Right lobe of liver (tissue), 6 donors: ENCODE measurements around the gene TYRO3. TPM values are rescaled to one million over a fixed set of nuclear protein-coding genes. Genes with fewer than 3 reads are reported as not detected.

Experiments
- ATAC-seq, 4 donors: fragments of 200-7000 bp; cut with Tn5 transposase; one replicate each; pipeline ENCODE4 v1.9.1; 2020; ENCODE audit warnings: mild to moderate bottlenecking in 4 of 4, moderate library complexity in 4 of 4
- DNase-seq, 3 donors: peaks; one replicate each; pipeline ENCODE4 v3.0.0-alpha.2; 2020
- H3K27ac ChIP-seq, 3 donors: fragments of 200-600 bp; one replicate each; pipeline ENCODE4 v1.8.0; 2022
- H3K27me3 ChIP-seq, 2 donors: fragments of 200-600 bp; one replicate each; pipeline ENCODE4 v1.8.0; 2022
- H3K36me3 ChIP-seq, 4 donors: fragments of 200-600 bp; sonication (generic) in 1 of 4; one replicate each; pipeline versions ENCODE4 v1.5.1 to v1.8.0; 2017 to 2022; ENCODE audit warnings: control low read depth in 1 of 4
- H3K4me1 ChIP-seq, 4 donors: fragments of 200-600 bp; sonication (generic) in 1 of 4; one replicate each; pipeline versions ENCODE4 v1.5.1 to v1.8.0; 2017 to 2022; ENCODE audit warnings: control low read depth in 1 of 4
- H3K4me3 ChIP-seq, 3 donors: fragments of 200-600 bp; one replicate each; pipeline ENCODE4 v1.8.0; 2022
- H3K9me3 ChIP-seq, 4 donors: fragments of 200-600 bp; sonication (generic) in 1 of 4; one replicate each; pipeline versions ENCODE4 v1.5.1 to v1.8.0; 2017 to 2022; ENCODE audit warnings: control low read depth in 1 of 4
- POLR2A ChIP-seq: fragments of 450-650 bp; IDR thresholded peaks from one replicate; pipeline ENCODE4 v1.6.1; 2017; ENCODE audit warnings: antibody characterized with exemption, mild to moderate bottlenecking
- WGBS: methylation state at CpG from one replicate; pipeline ENCODE4 v1.1.6; 2018; ENCODE audit warnings: low coverage, low lambda C conversion rate; ENCODE audit not compliant: insufficient coverage; ENCODE audit errors: missing lambda C conversion rate; 5-methylcytosine and 5-hydroxymethylcytosine counted together
- intact Hi-C, 2 donors: fragments of 100-400 bp; cut with DNase I; formaldehyde crosslinking; loops; one replicate each; pipeline versions ENCODE4 v1.11.2 to v1.14.1; 2022
- total RNA-seq, 6 experiments: library from RNA; depleted of rRNA in 2 of 6; stranded (reverse); fragments of >200 nt in 2 of 6; fragmentation: NEBNext Ultra II Directional in 3 of 6; extraction: Animal tissue kit (Norgen Biotek cat#: 25700) in 3 of 6; gene quantifications; one replicate each; pipeline versions ENCODE4 v1.1.0 to v1.2.4, GENCODE V29; 2016 to 2023
- TF ChIP-seq, protein P1 (sequence below), 4 donors: fragments of 200-600 bp in 3 of 4; fragments of 450-650 bp in 1 of 4; IDR thresholded peaks; one replicate each; pipeline versions ENCODE4 v1.5.1 to v1.8.0; 2016 to 2022; ENCODE audit warnings: antibody characterized with exemption in 4 of 4, mild to moderate bottlenecking in 2 of 4
- donor health status: DM: no; HTN: yes; CAD: no.
- donor health status: DM: no; HTN: no; CAD: no.
- donor health status: DM: no; HTN: no; CAD: no.
- donor health status: DM: no; HTN: yes; CAD: no.
- donor health status: DM: no; HTN: yes; CAD: no.

Gene TYRO3
- total RNA-seq, 6 experiments from 2014 or later, result 1.1 to 2.9 (median 1.8) TPM

DNA sequence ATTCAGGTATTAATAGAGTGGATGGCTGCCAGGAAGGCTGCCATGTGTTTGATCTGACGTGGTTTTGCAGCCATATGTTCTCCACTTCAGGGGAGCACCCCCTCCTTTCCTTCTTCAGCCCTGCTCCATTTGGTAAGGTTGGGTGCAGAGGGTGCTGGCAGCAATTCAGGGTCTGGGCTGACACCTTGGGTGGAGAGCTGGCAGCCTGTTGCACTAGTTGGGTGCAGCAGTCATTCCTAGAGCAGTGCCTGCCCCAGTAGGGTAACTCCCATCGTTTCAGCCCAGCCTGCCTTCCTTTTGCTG lies 1.5 kb downstream of the TYRO3 start:
- Histone ChIP-seq H3K27me3 (no peaks in the 10 kb centered on the region), H3K36me3 (no peaks in the 10 kb centered on the region), H3K9me3 (no peaks in the 10 kb centered on the region), H3K4me1 (peaks cover 0 to 6% (median 0%) of the 10 kb centered on the region in 4 donors), H3K4me3 (no peak overlapping the region), H3K27ac (no peak overlapping the region)
- TF ChIP-seq, protein P1, sequence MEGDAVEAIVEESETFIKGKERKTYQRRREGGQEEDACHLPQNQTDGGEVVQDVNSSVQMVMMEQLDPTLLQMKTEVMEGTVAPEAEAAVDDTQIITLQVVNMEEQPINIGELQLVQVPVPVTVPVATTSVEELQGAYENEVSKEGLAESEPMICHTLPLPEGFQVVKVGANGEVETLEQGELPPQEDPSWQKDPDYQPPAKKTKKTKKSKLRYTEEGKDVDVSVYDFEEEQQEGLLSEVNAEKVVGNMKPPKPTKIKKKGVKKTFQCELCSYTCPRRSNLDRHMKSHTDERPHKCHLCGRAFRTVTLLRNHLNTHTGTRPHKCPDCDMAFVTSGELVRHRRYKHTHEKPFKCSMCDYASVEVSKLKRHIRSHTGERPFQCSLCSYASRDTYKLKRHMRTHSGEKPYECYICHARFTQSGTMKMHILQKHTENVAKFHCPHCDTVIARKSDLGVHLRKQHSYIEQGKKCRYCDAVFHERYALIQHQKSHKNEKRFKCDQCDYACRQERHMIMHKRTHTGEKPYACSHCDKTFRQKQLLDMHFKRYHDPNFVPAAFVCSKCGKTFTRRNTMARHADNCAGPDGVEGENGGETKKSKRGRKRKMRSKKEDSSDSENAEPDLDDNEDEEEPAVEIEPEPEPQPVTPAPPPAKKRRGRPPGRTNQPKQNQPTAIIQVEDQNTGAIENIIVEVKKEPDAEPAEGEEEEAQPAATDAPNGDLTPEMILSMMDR (IDR thresholded peaks at IDR 0.05), result no peak
- no peak for TF ChIP-seq POLR2A
- DNase-seq (no peak), ATAC-seq (no peak)
- intact Hi-C loops, result no loop called here
- whole genome bisulfite sequencing, result no CpG with 5 or more reads among the region's 2 CpGs

DNA sequence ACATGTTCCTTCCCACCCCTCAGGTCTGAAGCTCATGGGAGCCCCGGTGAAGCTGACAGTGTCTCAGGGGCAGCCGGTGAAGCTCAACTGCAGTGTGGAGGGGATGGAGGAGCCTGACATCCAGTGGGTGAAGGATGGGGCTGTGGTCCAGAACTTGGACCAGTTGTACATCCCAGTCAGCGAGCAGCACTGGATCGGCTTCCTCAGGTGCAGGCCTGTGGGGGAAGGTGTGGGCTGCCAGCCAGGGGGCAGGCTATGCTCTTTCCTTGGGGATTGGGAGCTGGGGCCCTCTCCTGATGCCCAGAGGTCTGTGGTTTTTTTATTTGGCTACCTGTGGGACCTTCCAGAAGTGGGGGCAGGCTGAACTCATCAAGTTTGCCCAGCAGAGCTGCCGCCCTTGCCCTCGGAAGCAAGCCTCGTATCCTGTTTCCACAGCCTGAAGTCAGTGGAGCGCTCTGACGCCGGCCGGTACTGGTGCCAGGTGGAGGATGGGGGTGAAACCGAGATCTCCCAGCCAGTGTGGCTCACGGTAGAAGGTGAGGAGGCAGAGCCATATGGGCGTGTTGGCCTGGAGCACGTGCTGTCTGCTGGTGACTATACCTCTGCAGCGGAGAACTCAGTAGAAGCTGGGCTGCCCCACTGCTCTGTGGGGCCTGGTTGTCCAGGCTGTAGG lies 2.2 kb downstream of the TYRO3 start:
- Histone ChIP-seq H3K9me3 (no peaks in the 10 kb centered on the region), H3K4me3 (no peak overlapping the region), H3K36me3 (no peaks in the 10 kb centered on the region), H3K4me1 (peaks cover 0 to 6% (median 0%) of the 10 kb centered on the region in 4 donors), H3K27ac (no peak overlapping the region), H3K27me3 (no peaks in the 10 kb centered on the region)
- ATAC-seq, result no peak
- DNase-seq, result no peak
- WGBS, result 87% methylated on average over 10 of the region's 16 CpGs
- intact Hi-C loops, result no loop called here
- TF ChIP-seq, protein P1 (IDR thresholded peaks at IDR 0.05), result no peak

DNA sequence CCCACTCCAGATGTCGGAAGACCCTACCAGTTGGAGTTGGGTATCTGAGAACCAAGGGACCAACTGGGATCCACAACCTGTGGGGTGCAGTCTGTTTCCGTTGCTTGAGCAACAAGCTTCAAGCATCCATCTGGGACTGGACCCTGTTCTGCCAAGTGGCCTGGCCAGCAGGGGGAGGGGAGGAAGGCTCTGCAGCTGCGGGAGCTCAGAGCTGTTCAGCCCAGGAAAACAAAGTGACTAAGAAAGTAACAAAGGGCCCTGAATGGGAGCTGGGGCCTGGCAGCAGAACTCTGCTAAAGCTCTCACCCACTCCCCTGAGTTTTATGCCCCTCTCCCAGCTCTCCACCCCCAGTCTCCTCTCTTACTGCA lies 2.7 kb downstream of the TYRO3 start:
- H3K27ac ChIP-seq, result no peak overlapping the region
- no peak overlapping the region for H3K4me3 ChIP-seq
- 82% methylated on average over 2 of the region's 3 CpGs for WGBS
- DNase-seq (no peak), ATAC-seq (no peak)
- intact Hi-C loops, result no loop called here
- TF ChIP-seq POLR2A, result no peak
- TF ChIP-seq, protein P1 (IDR thresholded peaks at IDR 0.05), result no peak
- H3K36me3 ChIP-seq, result no peaks in the 10 kb centered on the region
- H3K9me3 ChIP-seq, result no peaks in the 10 kb centered on the region
- peaks cover 0 to 6% (median 0%) of the 10 kb centered on the region in 4 donors for H3K4me1 ChIP-seq
- no peaks in the 10 kb centered on the region for H3K27me3 ChIP-seq

DNA sequence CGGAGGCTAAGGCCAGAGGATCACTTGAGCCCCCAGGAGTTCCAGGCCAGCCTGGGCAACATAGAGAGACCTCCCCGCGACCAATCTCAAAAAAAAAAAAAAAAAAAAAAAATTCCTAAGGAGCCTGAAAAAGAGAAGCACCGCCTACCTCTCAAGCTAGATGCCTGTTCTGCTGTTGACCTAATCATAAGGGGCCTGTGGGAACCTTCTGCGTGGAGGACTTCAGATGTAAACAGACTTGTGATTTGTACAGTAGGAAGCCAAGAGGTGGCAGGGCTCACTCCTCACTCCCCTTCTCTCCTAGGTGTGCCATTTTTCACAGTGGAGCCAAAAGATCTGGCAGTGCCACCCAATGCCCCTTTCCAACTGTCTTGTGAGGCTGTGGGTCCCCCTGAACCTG lies 3.2 kb downstream of the TYRO3 start:
- Histone ChIP-seq H3K9me3 (no peaks in the 10 kb centered on the region), H3K4me1 (peaks cover 0 to 6% (median 0%) of the 10 kb centered on the region in 4 donors), H3K27ac (no peak overlapping the region), H3K4me3 (no peak overlapping the region), H3K27me3 (no peaks in the 10 kb centered on the region), H3K36me3 (no peaks in the 10 kb centered on the region)
- TF ChIP-seq, protein P1 (IDR thresholded peaks at IDR 0.05), result no peak
- no peak for TF ChIP-seq POLR2A
- WGBS, result 50% methylated on average over 2 of the region's 5 CpGs
- intact Hi-C loops, result no loop called here
- DNase-seq (no peak), ATAC-seq (no peak)

DNA sequence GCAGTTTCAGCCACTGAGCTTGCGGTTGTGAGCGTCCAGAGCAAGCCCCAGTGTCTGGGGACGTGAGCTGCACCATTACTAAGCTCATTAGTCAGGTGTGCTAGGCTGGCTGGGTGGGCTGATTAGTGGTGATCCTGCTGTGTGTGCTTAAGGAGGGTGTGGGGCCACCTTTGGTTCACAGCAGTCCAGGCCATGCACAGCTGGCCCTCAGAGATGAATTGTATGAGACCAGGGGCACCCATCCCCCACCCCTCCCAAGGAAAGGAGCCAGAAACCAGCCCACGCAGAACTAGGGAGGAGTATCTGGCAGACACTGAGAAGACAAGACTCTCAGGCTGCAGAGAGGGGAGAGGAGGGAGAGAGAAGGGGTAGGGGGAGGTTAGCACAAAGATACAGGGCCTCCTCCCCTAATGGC lies 3.8 kb downstream of the TYRO3 start:
- Histone ChIP-seq H3K27ac (no peak overlapping the region), H3K9me3 (no peaks in the 10 kb centered on the region), H3K4me1 (peaks cover 0 to 6% (median 0%) of the 10 kb centered on the region in 4 donors), H3K4me3 (no peak overlapping the region), H3K36me3 (no peaks in the 10 kb centered on the region), H3K27me3 (no peaks in the 10 kb centered on the region)
- TF ChIP-seq, protein P1 (IDR thresholded peaks at IDR 0.05), result no peak
- TF ChIP-seq POLR2A, result no peak
- DNase-seq (no peak), ATAC-seq (no peak)
- no CpG with 5 or more reads among the region's 4 CpGs for WGBS
- intact Hi-C loops, result no loop called here
